GM18519 (cell line): ENCODE results near the gene CABP4.
"Not testable (repeated sequence)": the region's sequence is repeated elsewhere in the genome, so short reads cannot be mapped to it uniquely, and the experiment has no call there.

Source experiments
- ATAC-seq: cut with Tn5 transposase; IDR thresholded peaks from one replicate; pipeline ENCODE4 v1.9.1; 2021; ENCODE audit warnings: mild to moderate bottlenecking, moderate library complexity; ENCODE audit not compliant: unreplicated experiment, low FRiP score

Gene CABP4

GRCh38 chr11:67450796-67451657, 4.1 kb upstream of the CABP4 start:
- no peak for ATAC-seq

GRCh38 chr11:67451658-67451976, 3.5 kb upstream of the CABP4 start:
- no peak for ATAC-seq

- no peak for ATAC-seq
These were observed 2.8 kb upstream of the CABP4 start, which contains the start of gene GPR152 for GRCh38 chr11:67452141-67452952. TSS of gene GPR152 (minus strand) at chr11:67452729. CDS start at chr11:67452724, 5 bp downstream.

- no peak for ATAC-seq
These were observed 1.1 kb upstream of the CABP4 start for GRCh38 chr11:67453816-67454732.

- ATAC-seq = no peak
These were observed 1.0 kb downstream of the CABP4 start for GRCh38 chr11:67456068-67456705.

- no peak for ATAC-seq
These were observed 2.3 kb downstream of the CABP4 start for GRCh38 chr11:67457453-67457852.

GRCh38 chr11:67458266-67458665, 3.1 kb downstream of the CABP4 start:
- no peak for ATAC-seq

- no peak for ATAC-seq
These were observed 8.0 kb downstream of the CABP4 start for GRCh38 chr11:67463186-67463585.

GRCh38 chr11:67463680-67464410, 8.7 kb downstream of the CABP4 start:
- ATAC-seq = no peak

GRCh38 chr11:67464411-67465188, 9.4 kb downstream of the CABP4 start:
- no peak for ATAC-seq

GRCh38 chr11:67465189-67465510, 10.0 kb downstream of the CABP4 start:
- ATAC-seq = no peak

GRCh38 chr11:67465530-67465929, 10.4 kb downstream of the CABP4 start:
- ATAC-seq = not testable (repeated sequence)

GRCh38 chr11:67466367-67466766, 11.2 kb downstream of the CABP4 start:
- ATAC-seq = no peak

- no peak for ATAC-seq
These were observed 12.0 kb downstream of the CABP4 start for GRCh38 chr11:67466962-67467771.

- no peak for ATAC-seq
These were observed 12.9 kb downstream of the CABP4 start for GRCh38 chr11:67468056-67468455.

GRCh38 chr11:67468456-67468758, 13.3 kb downstream of the CABP4 start:
- ATAC-seq = no peak

GRCh38 chr11:67468759-67469507, 13.8 kb downstream of the CABP4 start, which contains the start of gene TMEM134:
TSS of gene TMEM134 (minus strand) at chr11:67469251. CDS start at chr11:67469192, 59 bp downstream.
- peak; percentile 46 for ATAC-seq

GRCh38 chr11:67469508-67469811, 14.3 kb downstream of the CABP4 start:
- peak; percentile 6 for ATAC-seq
